GM10248 (cell line): ENCODE measurements around the gene CAPZB.

Experiments used
- CTCF ChIA-PET: fragments of 300-600 bp; sonication (Branson Sonifier 250); formaldehyde crosslinking; extraction: SDS; loops from one replicate; lab custom pipeline; 2021; ENCODE audit warnings: antibody characterized with exemption; lab: Yijun Ruan, JAX
- POLR2A ChIA-PET: fragments of 350-650 bp; sonication (Branson Sonifier 250); formaldehyde crosslinking; extraction: SDS; loops from one replicate; lab custom pipeline; 2020; ENCODE audit warnings: antibody characterized with exemption; lab: Yijun Ruan, JAX
- DNase-seq: peaks from one replicate; pipeline ENCODE4 v3.0.0; 2012; ENCODE audit errors: extremely low spot score
- TF ChIP-seq, protein P1 (sequence below): IDR thresholded peaks from 2 replicates; pipeline ENCODE4 v1.5.1; 2012; ENCODE audit warnings: mild to moderate bottlenecking, low read depth; ENCODE audit errors: extremely low read depth, missing control alignments, control extremely low read depth

The CAPZB gene

DNA sequence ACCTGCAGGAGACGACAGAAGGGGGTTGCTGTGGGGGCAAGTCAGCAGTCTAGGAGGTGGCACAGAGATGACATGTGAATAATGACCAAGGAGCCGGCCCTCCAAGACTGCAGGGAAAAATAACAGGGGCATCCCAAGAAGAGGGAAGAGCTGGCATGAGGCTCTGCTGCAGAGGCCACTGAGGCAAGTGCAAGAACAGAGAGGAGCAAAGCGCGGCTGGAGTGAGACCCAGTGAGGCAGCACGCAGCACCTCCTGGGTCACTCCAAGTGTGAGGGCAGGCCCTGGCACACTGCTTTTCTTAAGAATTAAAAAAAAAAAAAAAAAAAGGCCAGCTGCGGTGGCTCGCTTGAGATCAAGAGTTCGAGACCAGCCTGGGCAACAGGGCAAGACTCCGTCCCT, 93.1 kb downstream of the CAPZB start:
- DNase-seq: no peak
- CTCF ChIA-PET: interaction anchor here (0.7 to 3.7 kb wide), 15 partner anchors 9 to 313 kb away, joined by 3 to 46 read pairs (median 5); a partner anchor contains a TSS
- POLR2A ChIA-PET: no interaction called here
- TF ChIP-seq, protein P1, sequence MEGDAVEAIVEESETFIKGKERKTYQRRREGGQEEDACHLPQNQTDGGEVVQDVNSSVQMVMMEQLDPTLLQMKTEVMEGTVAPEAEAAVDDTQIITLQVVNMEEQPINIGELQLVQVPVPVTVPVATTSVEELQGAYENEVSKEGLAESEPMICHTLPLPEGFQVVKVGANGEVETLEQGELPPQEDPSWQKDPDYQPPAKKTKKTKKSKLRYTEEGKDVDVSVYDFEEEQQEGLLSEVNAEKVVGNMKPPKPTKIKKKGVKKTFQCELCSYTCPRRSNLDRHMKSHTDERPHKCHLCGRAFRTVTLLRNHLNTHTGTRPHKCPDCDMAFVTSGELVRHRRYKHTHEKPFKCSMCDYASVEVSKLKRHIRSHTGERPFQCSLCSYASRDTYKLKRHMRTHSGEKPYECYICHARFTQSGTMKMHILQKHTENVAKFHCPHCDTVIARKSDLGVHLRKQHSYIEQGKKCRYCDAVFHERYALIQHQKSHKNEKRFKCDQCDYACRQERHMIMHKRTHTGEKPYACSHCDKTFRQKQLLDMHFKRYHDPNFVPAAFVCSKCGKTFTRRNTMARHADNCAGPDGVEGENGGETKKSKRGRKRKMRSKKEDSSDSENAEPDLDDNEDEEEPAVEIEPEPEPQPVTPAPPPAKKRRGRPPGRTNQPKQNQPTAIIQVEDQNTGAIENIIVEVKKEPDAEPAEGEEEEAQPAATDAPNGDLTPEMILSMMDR: no peak

DNA sequence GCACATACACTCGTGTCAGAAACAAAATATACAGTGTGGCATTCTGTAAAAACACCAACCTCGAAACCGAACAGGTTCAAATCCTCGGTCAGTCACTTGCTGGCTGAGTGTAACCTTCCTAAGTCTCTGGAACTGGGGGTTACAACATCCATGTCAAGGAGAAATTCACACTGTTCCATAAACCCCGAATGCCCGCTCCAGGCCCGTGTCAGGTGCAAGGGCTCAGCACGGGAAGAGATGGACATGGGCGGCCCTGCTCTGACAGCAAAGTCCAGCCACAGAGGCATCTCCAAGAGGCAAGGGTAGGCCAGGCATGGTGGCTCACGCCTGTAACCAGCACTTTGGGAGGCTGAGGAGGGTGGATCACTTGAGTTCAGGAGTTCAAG, 93.8 kb downstream of the CAPZB start:
- TF ChIP-seq, protein P1: no peak
- no peak for DNase-seq
- ChIA-PET POLR2A (no interaction called here), CTCF (interaction anchor here (0.9 to 3.7 kb wide), 20 partner anchors 9 to 276 kb away, joined by 3 to 46 read pairs (median 4); no protein-coding TSS in a partner anchor)

DNA sequence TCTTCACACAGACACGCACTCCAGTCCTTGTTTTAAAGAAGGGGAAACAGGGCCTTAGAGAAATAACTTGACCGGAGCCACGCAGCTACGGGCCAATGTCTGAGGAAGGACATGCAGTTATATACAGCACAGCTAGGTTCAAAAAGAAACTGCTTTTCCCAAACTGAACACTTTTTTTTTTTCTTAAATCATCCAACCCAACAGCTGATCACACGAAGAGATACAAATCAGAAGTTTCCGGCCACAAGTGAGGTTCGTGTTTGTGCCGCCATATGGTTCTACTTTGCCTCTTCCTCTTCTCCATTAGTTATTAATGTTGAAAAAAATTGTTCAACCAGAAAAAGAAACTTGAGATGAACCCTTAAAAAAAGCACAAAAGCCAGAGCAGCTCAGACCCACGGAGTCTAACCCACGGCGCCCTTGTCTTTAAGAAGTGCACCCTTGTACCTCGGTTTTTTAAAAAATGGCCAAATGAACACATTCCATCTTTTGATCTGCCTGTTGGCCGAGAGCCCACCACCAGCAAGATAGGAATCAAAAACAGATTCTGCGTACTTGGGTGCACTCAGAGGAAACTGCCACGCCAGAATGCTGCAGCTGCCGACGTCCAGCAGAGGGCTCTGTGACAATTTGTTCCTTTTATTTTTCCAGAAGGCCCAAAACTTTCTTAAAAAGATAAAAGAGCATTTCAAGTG, 94.3 kb downstream of the CAPZB start:
- ChIA-PET CTCF (interaction anchor here (0.7 to 3.7 kb wide), 24 partner anchors 9 to 277 kb away, joined by 3 to 46 read pairs (median 4); no protein-coding TSS in a partner anchor), POLR2A (no interaction called here)
- DNase-seq: peak; percentile 77
- TF ChIP-seq, protein P1: peak; percentile 72

DNA sequence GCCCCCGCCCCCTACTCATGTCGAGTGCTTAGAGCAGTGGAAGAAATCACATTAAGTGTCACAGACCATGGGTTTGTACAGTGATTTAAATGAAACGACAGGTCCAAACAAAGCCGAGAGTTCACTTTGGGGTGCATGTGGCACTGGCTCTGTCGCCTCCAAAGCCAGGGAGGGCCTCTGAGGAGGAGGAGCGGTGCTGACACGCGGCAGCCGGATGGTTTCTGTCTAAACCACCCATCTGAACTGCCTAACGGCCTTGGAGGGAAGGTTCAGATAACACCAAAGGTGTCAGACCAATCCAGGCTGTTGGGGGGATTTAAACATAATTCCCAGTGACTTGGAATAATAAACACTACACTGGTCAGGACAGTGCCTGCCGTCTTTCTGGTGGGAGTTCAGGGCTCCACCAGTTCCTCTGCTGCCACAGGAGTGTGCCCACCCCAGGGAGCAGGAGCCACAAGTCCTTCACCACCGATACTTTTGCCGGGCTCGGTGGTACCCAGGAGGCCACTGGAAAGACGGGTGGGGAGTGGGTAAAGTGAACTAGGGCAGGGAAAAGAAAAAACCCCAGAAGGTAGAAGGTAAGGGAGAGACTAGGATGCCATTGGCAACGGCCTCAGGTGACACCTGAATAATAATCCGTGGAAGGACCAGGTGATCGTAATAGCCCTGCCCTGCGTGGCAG, 95.0 kb downstream of the CAPZB start:
- DNase-seq: no peak
- TF ChIP-seq, protein P1: no peak
- ChIA-PET POLR2A (no interaction called here), CTCF (interaction anchor here (0.7 to 3.7 kb wide), 22 partner anchors 8 to 278 kb away, joined by 3 to 46 read pairs (median 4); no protein-coding TSS in a partner anchor)

DNA sequence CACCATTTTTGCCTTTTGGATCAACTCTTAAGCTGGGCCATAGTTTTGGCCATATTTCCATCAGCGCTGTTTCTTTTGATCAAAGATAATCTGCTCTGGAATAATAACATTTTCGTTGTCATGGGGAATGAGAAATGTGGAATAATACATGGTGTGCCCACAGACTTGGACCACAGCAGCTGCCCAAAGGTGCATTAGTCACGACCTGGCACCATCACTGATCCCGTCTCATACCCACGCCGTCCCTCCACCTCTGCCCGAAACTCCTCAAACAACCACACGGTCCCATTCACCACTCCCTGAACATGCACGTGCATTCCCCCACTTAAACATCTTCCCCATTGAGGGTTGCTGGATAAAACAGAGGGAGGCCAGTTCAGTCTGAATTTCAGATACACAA, 96.4 kb downstream of the CAPZB start:
- no peak for DNase-seq
- TF ChIP-seq, protein P1: no peak
- ChIA-PET POLR2A (no interaction called here), CTCF (interaction anchor here (1.5 kb wide), 1 partner anchor 15 kb away, joined by 6 read pairs; no protein-coding TSS in a partner anchor)

DNA sequence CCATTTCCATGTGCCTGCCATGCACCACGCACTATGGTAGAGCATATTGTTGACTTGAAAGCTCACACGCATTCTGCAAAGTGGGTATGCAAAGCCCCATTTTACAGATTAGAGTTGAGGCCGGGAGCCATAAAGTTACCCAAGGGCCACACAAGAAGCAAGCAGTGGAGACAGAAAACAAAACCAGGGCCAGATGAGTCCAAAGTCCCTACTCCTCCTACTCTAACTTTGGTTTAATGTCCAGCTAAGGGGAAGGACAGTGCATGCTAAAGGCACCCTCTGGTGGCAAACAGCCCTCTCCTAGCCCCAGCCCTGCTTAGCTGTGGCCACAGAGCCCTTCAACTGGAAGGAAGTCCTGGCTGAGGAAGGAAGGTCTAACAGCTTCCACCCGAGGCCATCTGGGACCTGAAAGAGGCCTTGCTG, 98.3 kb downstream of the CAPZB start:
- no peak for DNase-seq
- ChIA-PET POLR2A (no interaction called here), CTCF (interaction anchor here (1.0 to 1.6 kb wide), 3 partner anchors 10 to 265 kb away, joined by 3 to 4 read pairs (median 3); no protein-coding TSS in a partner anchor)
- TF ChIP-seq, protein P1: no peak
